Measurements from ENCODE around the gene SEC14L5. TPM values are rescaled to one million over a fixed set of nuclear protein-coding genes. Genes with fewer than 3 reads are reported as not detected.

The SEC14L5 gene
- total RNA-seq, 2 donors from 2014 or later: 0.74 to 0.77 TPM

- Histone ChIP-seq H3K4me3 (peak overlapping the region; percentile 82 to 86), H3K36me3 (no peaks in the 10 kb centered on the region), H3K9me3 (no peaks in the 10 kb centered on the region), H3K27ac (peak overlapping the region in 1 of 2 donors; percentile 73), H3K27me3 (replicated peaks; ENCODE audit: insufficient read depth) (no peaks in the 10 kb centered on the region), H3K4me1 (replicated peaks) (peaks cover 4% of the 10 kb centered on the region)
- TF ChIP-seq CTCF (IDR thresholded peaks at IDR 0.05) (no peak), POLR2AphosphoS5 (IDR thresholded peaks at IDR 0.05) (no peak)
- no peak for DNase-seq (ENCODE audit: low spot score)
- WGBS: 31% methylated on average over 12 of the region's 12 CpGs
- intact Hi-C loops (cut with DNase I): no loop called here
These were observed 74.6 kb downstream of the SEC14L5 start for GRCh38 chr16:5032748-5033167.

- TF ChIP-seq POLR2A (IDR thresholded peaks at IDR 0.05): no peak
- TF ChIP-seq POLR2AphosphoS5 (IDR thresholded peaks at IDR 0.05): peak; percentile 88
- TF ChIP-seq CTCF (IDR thresholded peaks at IDR 0.05): peak in 1 of 4 experiments; percentile 13
- peak within 1 kb of the TSS; percentile 82 to 86 for H3K4me3 ChIP-seq
- no peaks in the 10 kb centered on the region for H3K27me3 ChIP-seq (replicated peaks; ENCODE audit: insufficient read depth)
- H3K4me1 ChIP-seq (replicated peaks): peaks cover 4% of the 10 kb centered on the region
- no peaks in the 10 kb centered on the region for H3K36me3 ChIP-seq
- intact Hi-C loops (cut with DNase I): no loop called here
- H3K27ac ChIP-seq: peak within 1 kb of the TSS; percentile 72 to 73
- DNase-seq (ENCODE audit: low spot score): peak; percentile 92
- under 1% methylated on average over 94 of the region's 104 CpGs for WGBS
- no peaks in the 10 kb centered on the region for H3K9me3 ChIP-seq
These were observed 75.4 kb downstream of the SEC14L5 start, which contains the start of gene NAGPA for GRCh38 chr16:5033256-5034166. Gene NAGPA (minus strand): TSS chr16:5033935. CDS start chr16:5033914, 21 bp downstream.

- Histone ChIP-seq H3K27ac (peak overlapping the region; percentile 72 to 73), H3K4me3 (peak overlapping the region; percentile 82 to 86), H3K4me1 (replicated peaks) (peaks cover 4% of the 10 kb centered on the region), H3K36me3 (no peaks in the 10 kb centered on the region), H3K27me3 (replicated peaks; ENCODE audit: insufficient read depth) (no peaks in the 10 kb centered on the region), H3K9me3 (no peaks in the 10 kb centered on the region)
- 4% methylated on average over 2 of the region's 2 CpGs for WGBS
- DNase-seq (ENCODE audit: low spot score): no peak
- intact Hi-C loops (cut with DNase I): no loop called here
- no peak for TF ChIP-seq CTCF (IDR thresholded peaks at IDR 0.05)
- TF ChIP-seq POLR2A (IDR thresholded peaks at IDR 0.05): no peak
- no peak for TF ChIP-seq POLR2AphosphoS5 (IDR thresholded peaks at IDR 0.05)
These were observed 76.0 kb downstream of the SEC14L5 start for GRCh38 chr16:5034167-5034523.

- Histone ChIP-seq H3K4me3 (no peak overlapping the region), H3K9me3 (no peaks in the 10 kb centered on the region), H3K4me1 (replicated peaks) (peaks cover 4% of the 10 kb centered on the region), H3K36me3 (no peaks in the 10 kb centered on the region), H3K27me3 (replicated peaks; ENCODE audit: insufficient read depth) (no peaks in the 10 kb centered on the region), H3K27ac (no peak overlapping the region)
- DNase-seq (ENCODE audit: low spot score): no peak
- TF ChIP-seq CTCF (IDR thresholded peaks at IDR 0.05) (no peak), POLR2AphosphoS5 (IDR thresholded peaks at IDR 0.05) (no peak), POLR2A (IDR thresholded peaks at IDR 0.05) (no peak)
- intact Hi-C loops (cut with DNase I): no loop called here
- 88% methylated on average over 1 of the region's 1 CpG for WGBS
These were observed 77.7 kb downstream of the SEC14L5 start for GRCh38 chr16:5035909-5036227.

All from prostate gland (tissue), 2 donors.